HG02840 (cell line): Measurements from ENCODE around the gene COL16A1.

ENCODE experiments used
- ATAC-seq: cut with Tn5 transposase; IDR thresholded peaks from one replicate; pipeline ENCODE4 v1.9.1; 2021; ENCODE audit warnings: mild to moderate bottlenecking, moderate library complexity, moderate number of reproducible peaks; ENCODE audit not compliant: unreplicated experiment, low FRiP score

Gene COL16A1

GRCh38 chr1:31703431-31704270, at the start of gene COL16A1:
Gene COL16A1, minus strand, starts transcription at chr1:31704017. Its CDS starts 1,824 bp downstream, at chr1:31702193.
- no peak for ATAC-seq

- ATAC-seq: no peak
Measured at GRCh38 chr1:31752952-31753475, 49.2 kb upstream of the COL16A1 start.

- no peak for ATAC-seq
Measured at GRCh38 chr1:31752258-31752657, 48.4 kb upstream of the COL16A1 start.

GRCh38 chr1:31751822-31752241, 48.0 kb upstream of the COL16A1 start:
- no peak for ATAC-seq

GRCh38 chr1:31750858-31751510, 47.2 kb upstream of the COL16A1 start:
- no peak for ATAC-seq

- no peak for ATAC-seq
Measured at GRCh38 chr1:31749785-31750735, 46.2 kb upstream of the COL16A1 start.

- no peak for ATAC-seq
Measured at GRCh38 chr1:31748365-31748764, 44.5 kb upstream of the COL16A1 start.

- ATAC-seq: no peak
Measured at GRCh38 chr1:31747304-31747703, 43.5 kb upstream of the COL16A1 start.

- ATAC-seq: no peak
Measured at GRCh38 chr1:31746687-31747086, 42.9 kb upstream of the COL16A1 start.

GRCh38 chr1:31745946-31746670, 42.3 kb upstream of the COL16A1 start:
- ATAC-seq: no peak

- no peak for ATAC-seq
Measured at GRCh38 chr1:31745096-31745945, 41.5 kb upstream of the COL16A1 start.

- ATAC-seq: no peak
Measured at GRCh38 chr1:31744165-31744888, 40.5 kb upstream of the COL16A1 start.

GRCh38 chr1:31742462-31743212, 38.8 kb upstream of the COL16A1 start:
- ATAC-seq: no peak

- ATAC-seq: no peak
Measured at GRCh38 chr1:31739346-31739745, 35.5 kb upstream of the COL16A1 start.

GRCh38 chr1:31736675-31737074, 32.9 kb upstream of the COL16A1 start:
- ATAC-seq: no peak

GRCh38 chr1:31735571-31735970, 31.8 kb upstream of the COL16A1 start:
- ATAC-seq: no peak

GRCh38 chr1:31734582-31735107, 30.8 kb upstream of the COL16A1 start:
- ATAC-seq: no peak
